ENCODE results near the gene DSCAML1. TPM values are rescaled to one million over a fixed set of nuclear protein-coding genes. Genes with fewer than 3 reads are reported as not detected.

The DSCAML1 gene
- total RNA-seq, 1 donor from 2014 or later: 2.5 TPM

DNA sequence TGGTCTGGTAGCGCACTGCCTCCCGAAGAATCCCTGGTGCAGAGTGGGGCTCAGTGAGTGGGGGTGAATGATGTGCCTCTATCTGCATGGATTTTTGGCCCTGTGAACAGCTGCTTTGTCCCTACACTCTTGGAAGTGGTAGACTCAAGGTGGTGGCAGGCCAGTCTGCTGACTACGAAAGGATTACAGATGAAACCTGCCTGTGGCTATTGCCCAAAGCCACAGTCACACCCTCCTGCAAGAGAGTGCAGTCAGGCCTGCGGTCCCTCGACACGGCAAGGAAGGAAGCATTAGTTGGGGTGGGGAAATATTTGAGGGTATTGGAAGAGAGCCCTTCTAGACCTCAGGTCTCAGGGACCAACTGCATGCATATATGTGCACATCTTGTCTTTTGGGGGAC, 63.7 kb downstream of the DSCAML1 start:
- no peaks in the 10 kb centered on the region for H3K36me3 Mint-ChIP-seq
- H3K9me3 Mint-ChIP-seq: peaks cover 4% of the 10 kb centered on the region
- H3K27ac Mint-ChIP-seq: no peak overlapping the region
- DNase-seq (ENCODE audit: low spot score in 2 of 2, unreplicated experiment in 2 of 2): no peak
- peaks cover 21% of the 10 kb centered on the region for H3K27me3 Mint-ChIP-seq (ENCODE audit: low read depth)
- no peak overlapping the region for H3K4me3 Mint-ChIP-seq
- TF ChIP-seq, protein P1, sequence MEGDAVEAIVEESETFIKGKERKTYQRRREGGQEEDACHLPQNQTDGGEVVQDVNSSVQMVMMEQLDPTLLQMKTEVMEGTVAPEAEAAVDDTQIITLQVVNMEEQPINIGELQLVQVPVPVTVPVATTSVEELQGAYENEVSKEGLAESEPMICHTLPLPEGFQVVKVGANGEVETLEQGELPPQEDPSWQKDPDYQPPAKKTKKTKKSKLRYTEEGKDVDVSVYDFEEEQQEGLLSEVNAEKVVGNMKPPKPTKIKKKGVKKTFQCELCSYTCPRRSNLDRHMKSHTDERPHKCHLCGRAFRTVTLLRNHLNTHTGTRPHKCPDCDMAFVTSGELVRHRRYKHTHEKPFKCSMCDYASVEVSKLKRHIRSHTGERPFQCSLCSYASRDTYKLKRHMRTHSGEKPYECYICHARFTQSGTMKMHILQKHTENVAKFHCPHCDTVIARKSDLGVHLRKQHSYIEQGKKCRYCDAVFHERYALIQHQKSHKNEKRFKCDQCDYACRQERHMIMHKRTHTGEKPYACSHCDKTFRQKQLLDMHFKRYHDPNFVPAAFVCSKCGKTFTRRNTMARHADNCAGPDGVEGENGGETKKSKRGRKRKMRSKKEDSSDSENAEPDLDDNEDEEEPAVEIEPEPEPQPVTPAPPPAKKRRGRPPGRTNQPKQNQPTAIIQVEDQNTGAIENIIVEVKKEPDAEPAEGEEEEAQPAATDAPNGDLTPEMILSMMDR (IDR thresholded peaks at IDR 0.05; ENCODE audit: unreplicated experiment): no peak
- peaks cover 3% of the 10 kb centered on the region for H3K4me1 Mint-ChIP-seq

DNA sequence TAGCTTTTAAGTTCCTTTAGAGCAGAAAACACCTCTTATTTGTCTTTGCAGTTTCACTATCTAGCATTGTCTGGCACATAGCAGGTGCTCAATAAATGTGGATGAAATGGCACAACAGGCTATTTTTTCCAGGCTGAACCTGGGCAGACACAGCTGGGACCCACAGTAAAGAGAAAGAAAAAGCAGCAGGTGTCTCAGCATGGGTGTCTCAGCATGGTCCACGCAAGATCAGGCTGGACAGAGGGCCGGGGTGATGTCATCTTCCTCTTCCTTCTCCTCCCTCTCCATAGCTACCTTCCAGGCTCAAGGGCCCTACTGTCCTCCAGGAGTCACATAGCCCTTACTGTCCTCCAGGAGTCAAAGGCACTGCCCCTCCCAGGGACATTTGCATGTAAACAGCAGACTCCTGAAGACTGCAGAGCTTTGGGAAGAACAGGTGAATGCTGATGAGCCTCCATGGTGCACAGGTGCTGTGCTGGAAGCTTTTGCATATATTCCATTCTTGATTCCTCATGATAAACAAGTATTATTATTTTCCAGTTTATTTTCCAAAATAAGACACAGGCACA, 65.2 kb downstream of the DSCAML1 start:
- Mint-ChIP-seq H3K36me3 (peaks cover 2% of the 10 kb centered on the region), H3K27ac (no peak overlapping the region), H3K4me1 (peaks cover 3% of the 10 kb centered on the region), H3K27me3 (ENCODE audit: low read depth) (peaks cover 10% of the 10 kb centered on the region), H3K4me3 (no peak overlapping the region), H3K9me3 (peaks cover 14% of the 10 kb centered on the region)
- no peak for DNase-seq (ENCODE audit: low spot score in 2 of 2, unreplicated experiment in 2 of 2)
- TF ChIP-seq, protein P1 (IDR thresholded peaks at IDR 0.05; ENCODE audit: unreplicated experiment): no peak

DNA sequence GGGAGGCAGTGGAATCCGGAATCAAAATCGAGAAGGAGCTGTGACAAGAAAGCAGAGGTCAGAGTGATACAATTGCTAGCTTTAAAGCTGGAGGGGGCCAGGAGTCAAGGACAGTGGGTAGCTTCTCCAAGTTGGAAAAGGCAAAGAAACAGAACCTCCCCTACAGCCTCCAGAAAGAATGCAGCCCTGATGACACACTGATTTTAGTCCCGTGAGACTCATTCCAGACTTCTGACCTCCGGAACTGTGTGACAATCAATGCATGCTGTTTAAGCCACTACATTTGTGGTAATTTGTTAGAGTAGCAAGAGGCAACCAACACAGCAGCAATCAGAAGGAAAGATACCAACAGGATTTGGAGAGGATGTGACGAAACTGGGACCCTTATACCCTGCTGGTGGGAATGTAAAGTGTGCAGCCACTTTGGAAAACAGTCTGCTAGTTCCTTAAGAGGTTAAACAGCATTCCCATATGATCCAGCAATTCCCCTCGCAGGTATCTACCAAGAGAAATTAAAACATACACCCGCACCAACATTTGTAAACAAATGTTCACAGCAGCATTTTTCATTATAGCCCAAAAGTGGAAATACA, 66.7 kb downstream of the DSCAML1 start:
- Mint-ChIP-seq H3K36me3 (peaks cover 2% of the 10 kb centered on the region), H3K4me3 (no peak overlapping the region), H3K4me1 (peaks cover 6% of the 10 kb centered on the region), H3K27me3 (ENCODE audit: low read depth) (peaks cover 3% of the 10 kb centered on the region), H3K9me3 (peaks cover 14% of the 10 kb centered on the region), H3K27ac (no peak overlapping the region)
- TF ChIP-seq, protein P1 (IDR thresholded peaks at IDR 0.05; ENCODE audit: unreplicated experiment): no peak
- DNase-seq (ENCODE audit: low spot score in 2 of 2, unreplicated experiment in 2 of 2): no peak

DNA sequence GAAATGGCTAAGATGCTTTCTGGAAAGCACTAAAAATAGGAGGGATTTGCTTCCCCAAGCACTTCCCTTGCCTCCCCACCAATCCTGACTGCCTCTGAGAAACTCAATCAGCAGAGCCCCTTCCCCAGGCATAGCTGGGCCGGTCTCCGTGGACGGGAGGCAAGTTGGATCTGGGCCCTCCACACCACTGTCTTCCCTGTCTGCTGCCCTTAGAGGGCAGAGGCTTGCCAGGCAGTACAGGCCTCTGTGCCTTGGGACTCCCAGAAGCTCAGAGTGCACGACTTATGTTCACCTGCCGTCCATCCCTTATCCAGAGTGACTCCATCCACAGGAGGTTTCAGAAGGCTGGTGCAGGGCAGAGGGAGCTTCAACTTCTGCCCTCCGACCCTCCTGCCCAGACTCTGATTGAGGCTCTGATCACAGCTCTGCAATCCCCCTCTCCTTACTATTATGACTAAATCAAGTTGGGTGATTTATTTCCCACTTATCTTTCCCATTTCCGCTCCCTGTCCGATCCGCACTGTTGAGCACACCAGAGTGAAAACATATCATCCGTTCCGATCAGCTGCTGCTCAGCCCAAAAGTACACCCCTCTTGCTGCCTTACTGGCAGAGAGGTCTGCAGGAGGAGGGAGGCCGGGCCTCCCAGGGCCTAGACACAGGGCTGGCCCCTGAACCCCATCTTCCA, 71.8 kb downstream of the DSCAML1 start:
- Mint-ChIP-seq H3K27me3 (ENCODE audit: low read depth) (peaks cover 5% of the 10 kb centered on the region), H3K4me1 (peaks cover 29% of the 10 kb centered on the region), H3K9me3 (peaks cover 14% of the 10 kb centered on the region), H3K27ac (no peak overlapping the region), H3K36me3 (peaks cover 2% of the 10 kb centered on the region), H3K4me3 (no peak overlapping the region)
- TF ChIP-seq, protein P1 (IDR thresholded peaks at IDR 0.05; ENCODE audit: unreplicated experiment): no peak
- no peak for DNase-seq (ENCODE audit: low spot score in 2 of 2, unreplicated experiment in 2 of 2)

DNA sequence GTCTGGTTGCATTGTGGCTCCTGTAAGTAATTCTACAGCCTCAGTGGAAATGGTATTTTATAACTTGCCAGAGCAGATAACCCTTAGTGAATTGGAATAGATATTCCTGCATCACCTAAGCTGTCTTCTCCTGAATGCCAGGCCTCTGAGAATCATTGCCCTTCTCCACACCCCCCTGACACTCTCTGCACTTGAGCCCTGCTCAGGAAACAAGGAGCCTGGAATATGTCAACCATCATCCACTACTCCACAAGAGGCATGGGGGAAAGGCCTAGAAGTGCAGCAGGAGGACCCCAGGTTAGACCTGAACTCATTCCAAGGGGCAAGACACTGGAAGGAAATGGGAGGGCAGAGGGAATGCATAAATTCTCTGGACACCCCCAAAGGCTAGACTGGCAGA, 72.4 kb downstream of the DSCAML1 start:
- no peak for DNase-seq (ENCODE audit: low spot score in 2 of 2, unreplicated experiment in 2 of 2)
- Mint-ChIP-seq H3K4me1 (peaks cover 33% of the 10 kb centered on the region), H3K27ac (no peak overlapping the region), H3K27me3 (ENCODE audit: low read depth) (peaks cover 5% of the 10 kb centered on the region), H3K36me3 (peaks cover 2% of the 10 kb centered on the region), H3K9me3 (peaks cover 14% of the 10 kb centered on the region), H3K4me3 (no peak overlapping the region)
- TF ChIP-seq, protein P1 (IDR thresholded peaks at IDR 0.05; ENCODE audit: unreplicated experiment): no peak
